ENCODE measurements around the gene CHAD. TPM values are rescaled to one million over a fixed set of nuclear protein-coding genes. Genes with fewer than 3 reads are reported as not detected.

Gene CHAD
- total and polyA plus RNA-seq, 2 donors (not counting 1 experiment from before 2014, with no cell fraction given), result 3.5 to 4.4 TPM

- Mint-ChIP-seq H3K27ac (no peak overlapping the region), H3K4me1 (peaks cover 3% of the 10 kb centered on the region), H3K9me3 (ENCODE audit: insufficient read depth) (no peaks in the 10 kb centered on the region), H3K27me3 (peaks cover 3% of the 10 kb centered on the region), H3K4me3 (no peak overlapping the region)
- ChIA-PET CTCF (no interaction called here), POLR2A (no interaction called here)
- no peaks in the 10 kb centered on the region for H3K27me3 ChIP-seq (replicated peaks in 1 of 4; ENCODE audit: control extremely low read depth in 1 of 4, control insufficient read depth in 3 of 4, insufficient read depth in 4 of 4, low read length in 3 of 4)
- H3K27ac ChIP-seq (ENCODE audit: low read length in 2 of 2), result no peak overlapping the region
- peaks cover 0 to 9% (median 4%) of the 10 kb centered on the region in 3 donors for H3K9me3 ChIP-seq (ENCODE audit: control extremely low read depth in 1 of 3, control insufficient read depth in 2 of 3, insufficient read depth in 1 of 3, low read length in 2 of 3)
- ATAC-seq (ENCODE audit: low read depth) (no peak), DNase-seq (no peak)
- no peak overlapping the region for H2AFZ ChIP-seq (ENCODE audit: insufficient read depth, low read depth, low read length, poor library complexity, severe bottlenecking)
- H3K79me2 ChIP-seq (ENCODE audit: control insufficient read depth, insufficient read depth, low read length), result no peaks in the 10 kb centered on the region
- TF ChIP-seq, protein P1, sequence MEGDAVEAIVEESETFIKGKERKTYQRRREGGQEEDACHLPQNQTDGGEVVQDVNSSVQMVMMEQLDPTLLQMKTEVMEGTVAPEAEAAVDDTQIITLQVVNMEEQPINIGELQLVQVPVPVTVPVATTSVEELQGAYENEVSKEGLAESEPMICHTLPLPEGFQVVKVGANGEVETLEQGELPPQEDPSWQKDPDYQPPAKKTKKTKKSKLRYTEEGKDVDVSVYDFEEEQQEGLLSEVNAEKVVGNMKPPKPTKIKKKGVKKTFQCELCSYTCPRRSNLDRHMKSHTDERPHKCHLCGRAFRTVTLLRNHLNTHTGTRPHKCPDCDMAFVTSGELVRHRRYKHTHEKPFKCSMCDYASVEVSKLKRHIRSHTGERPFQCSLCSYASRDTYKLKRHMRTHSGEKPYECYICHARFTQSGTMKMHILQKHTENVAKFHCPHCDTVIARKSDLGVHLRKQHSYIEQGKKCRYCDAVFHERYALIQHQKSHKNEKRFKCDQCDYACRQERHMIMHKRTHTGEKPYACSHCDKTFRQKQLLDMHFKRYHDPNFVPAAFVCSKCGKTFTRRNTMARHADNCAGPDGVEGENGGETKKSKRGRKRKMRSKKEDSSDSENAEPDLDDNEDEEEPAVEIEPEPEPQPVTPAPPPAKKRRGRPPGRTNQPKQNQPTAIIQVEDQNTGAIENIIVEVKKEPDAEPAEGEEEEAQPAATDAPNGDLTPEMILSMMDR (IDR thresholded peaks at IDR 0.05), result no peak
- TF ChIP-seq EZH2 (IDR thresholded peaks at IDR 0.05; ENCODE audit: borderline replicate concordance, insufficient read depth, low read depth, low read length, poor library complexity, severe bottlenecking), result no peak
- H3K36me3 ChIP-seq (replicated peaks in 1 of 2; ENCODE audit: control extremely low read depth in 1 of 2, control insufficient read depth in 1 of 2, extremely low read depth in 1 of 2, insufficient read depth in 2 of 2, low read length in 1 of 2), result no peaks in the 10 kb centered on the region
- 100% methylated on average over 2 of the region's 3 CpGs for WGBS (ENCODE audit: insufficient coverage)
- intact Hi-C loops (cut with micrococcal nuclease), result no loop called here
- no peak overlapping the region for H3K4me2 ChIP-seq (replicated peaks; ENCODE audit: low read depth, low read length, poor library complexity, severe bottlenecking)
- no peaks in the 10 kb centered on the region for H4K20me1 ChIP-seq (ENCODE audit: control insufficient read depth, insufficient read depth, low read length, poor library complexity, severe bottlenecking)
- no peak overlapping the region for H3K4me3 ChIP-seq (ENCODE audit: control extremely low read depth in 1 of 5, extremely low read depth in 1 of 5, insufficient read depth in 1 of 5, low read depth in 2 of 5, low read length in 4 of 5)
- H3K9ac ChIP-seq (ENCODE audit: low read length), result no peak overlapping the region
- no peaks in the 10 kb centered on the region for H3K4me1 ChIP-seq (ENCODE audit: control insufficient read depth in 2 of 2, insufficient read depth in 2 of 2, low read length in 2 of 2)
Measured at GRCh38 chr17:50414808-50415207, 53.9 kb downstream of the CHAD start.

Other genes with a start within 250 kb of the CHAD start
- not detected in 2 replicates for gene TMEM92, start 194.4 kb downstream of the CHAD start, total RNA-seq
- not detected in 2 replicates for gene TMEM92, start 194.4 kb downstream of the CHAD start, polyA plus RNA-seq
- gene XYLT2, start 122.8 kb downstream of the CHAD start, total RNA-seq, result 29.9 and 30.3 TPM in 2 replicates
- gene XYLT2, start 122.8 kb downstream of the CHAD start, polyA plus RNA-seq, result 15.5 and 21.5 TPM in 2 replicates
- gene MRPL27, start 95.7 kb downstream of the CHAD start, total RNA-seq, result 33.5 and 40.2 TPM in 2 replicates
- gene MRPL27, start 95.7 kb downstream of the CHAD start, polyA plus RNA-seq, result 19.8 and 32.5 TPM in 2 replicates
- 2.3 and 3.4 TPM in 2 replicates for gene EME1, start 95.7 kb downstream of the CHAD start, total RNA-seq
- 1.6 and 3.0 TPM in 2 replicates for gene EME1, start 95.7 kb downstream of the CHAD start, polyA plus RNA-seq
- gene LRRC59, start 71.4 kb downstream of the CHAD start, total RNA-seq, result 29.5 and 31.2 TPM in 2 replicates
- 27.7 and 47.4 TPM in 2 replicates for gene LRRC59, start 71.4 kb downstream of the CHAD start, polyA plus RNA-seq
- 66.1 and 82.6 TPM in 2 replicates for gene ACSF2, start 42.7 kb downstream of the CHAD start, total RNA-seq
- gene ACSF2, start 42.7 kb downstream of the CHAD start, polyA plus RNA-seq, result 59.6 and 62.1 TPM in 2 replicates
- gene RSAD1, start 10.0 kb upstream of the CHAD start, total RNA-seq, result 52.9 and 53.4 TPM in 2 replicates
- gene RSAD1, start 10.0 kb upstream of the CHAD start, polyA plus RNA-seq, result 53.2 and 63.9 TPM in 2 replicates
- 5.1 and 5.5 TPM in 2 replicates for gene MYCBPAP, start 39.6 kb upstream of the CHAD start, total RNA-seq
- 0.45 and 1.9 TPM in 2 replicates for gene MYCBPAP, start 39.6 kb upstream of the CHAD start, polyA plus RNA-seq
- not detected in 2 replicates for gene EPN3, start 63.9 kb upstream of the CHAD start, total RNA-seq
- not detected in 2 replicates for gene EPN3, start 63.9 kb upstream of the CHAD start, polyA plus RNA-seq
- 68.5 and 72.2 TPM in 2 replicates for gene SPATA20, start 78.3 kb upstream of the CHAD start, total RNA-seq
- 18.9 and 61.7 TPM in 2 replicates for gene SPATA20, start 78.3 kb upstream of the CHAD start, polyA plus RNA-seq
- gene CACNA1G, start 91.8 kb upstream of the CHAD start, total RNA-seq, result 0.05 and 0.12 TPM in 2 replicates
- gene CACNA1G, start 91.8 kb upstream of the CHAD start, polyA plus RNA-seq, result not detected in 2 replicates
- gene ABCC3, start 166.0 kb upstream of the CHAD start, total RNA-seq, result 0.05 and 0.44 TPM in 2 replicates
- gene ABCC3, start 166.0 kb upstream of the CHAD start, polyA plus RNA-seq, result 0.37 and 0.60 TPM in 2 replicates
- 35.3 and 43.1 TPM in 2 replicates for gene ANKRD40, start 239.0 kb upstream of the CHAD start, total RNA-seq
- gene ANKRD40, start 239.0 kb upstream of the CHAD start, polyA plus RNA-seq, result 13.7 and 17.9 TPM in 2 replicates